ENCODE data around the gene GART.

DNA sequence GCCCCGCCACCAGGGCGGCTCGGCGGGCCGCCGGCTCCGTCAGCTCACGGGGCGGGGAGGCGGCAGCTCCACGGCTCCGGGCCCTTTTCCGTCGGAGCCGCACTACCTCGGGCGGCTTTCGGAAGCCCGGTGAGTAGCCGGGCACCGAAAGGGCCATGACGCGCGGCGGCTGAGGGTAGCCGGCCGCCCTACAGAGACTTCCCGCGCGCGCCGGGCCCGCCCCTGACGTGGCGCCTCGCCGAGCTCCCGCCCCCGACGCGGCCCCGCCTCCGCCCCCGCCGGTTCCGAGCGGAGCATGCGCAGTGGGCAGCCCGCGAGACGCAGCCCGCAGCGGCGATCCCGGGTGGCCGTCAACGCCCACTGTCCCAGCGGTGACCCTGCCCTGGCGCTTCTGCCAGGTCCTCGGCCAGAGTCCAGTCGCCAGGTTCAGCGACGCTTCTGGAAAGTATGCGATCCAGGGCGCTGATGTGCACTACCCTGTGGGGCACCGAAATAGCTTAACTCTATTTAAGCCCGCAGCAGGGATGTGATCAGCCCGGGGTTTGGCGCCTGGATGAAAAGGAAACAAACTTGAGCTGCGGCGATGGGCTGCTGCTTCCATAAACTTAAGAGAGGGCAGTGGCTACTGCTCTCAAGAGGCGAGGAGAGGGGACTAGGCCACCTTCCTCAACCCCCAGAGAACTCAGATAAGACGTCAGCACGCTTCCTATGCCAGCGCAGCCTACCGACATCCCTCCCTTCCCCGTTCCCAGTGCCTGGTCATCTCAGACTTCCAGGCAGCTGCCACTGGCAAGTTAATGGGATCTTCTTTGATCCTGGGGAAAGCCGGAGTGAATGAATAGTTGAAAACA, 46.8 kb upstream of the GART start, which contains the start of gene DONSON:
- no peak for TF ChIP-seq CTCF (IDR thresholded peaks at IDR 0.05; ENCODE audit: insufficient read depth, low read length)
- 0 out of 2 replicates have a peak, but pooled peaks have one; percentile 21 for TF ChIP-seq POLR2AphosphoS5 (IDR thresholded peaks at IDR 0.05; ENCODE audit: low read depth)

All from HL-60 (cell line).